Activated naive CD4-positive, alpha-beta T cell treated with anti-CD3 and anti-CD28 coated beads, Interleukin-2, amount 50 U/mL, for 72 hours (primary cell): ENCODE data around the gene CPLX3. TPM values are rescaled to one million over a fixed set of nuclear protein-coding genes. Genes with fewer than 3 reads are reported as not detected.

ENCODE experiments used
- ATAC-seq, 2 donors: fragments of 150-1000 bp; cut with Tn5 transposase; 2 replicates each; pipeline ENCODE4 v1.10.0; 2021; ENCODE audit warnings: mild to moderate bottlenecking in 2 of 2, moderate library complexity in 2 of 2
- DNase-seq, 2 donors: peaks; one replicate each; pipeline ENCODE4 v3.0.0; 2021 to 2022; ENCODE audit warnings: low spot score in 2 of 2
- H3K27ac Mint-ChIP-seq, 2 donors: one replicate each; pipeline ENCODE4 v1.8.0; 2022; ENCODE audit warnings: mild to moderate bottlenecking in 2 of 2, mixed read lengths in 2 of 2
- H3K36me3 Mint-ChIP-seq, 2 donors: one replicate each; pipeline ENCODE4 v1.8.0; 2022; ENCODE audit warnings: mixed read lengths in 2 of 2
- H3K9me3 Mint-ChIP-seq, 2 donors: one replicate each; pipeline ENCODE4 v1.8.0; 2022; ENCODE audit warnings: mixed read lengths in 2 of 2
- total RNA-seq, 2 donors: library from RNA; stranded (reverse); gene quantifications; one replicate each; pipeline ENCODE4 v1.2.3, GENCODE V29; 2022

CPLX3 gene
- total RNA-seq, 2 donors from 2014 or later: 0.25 TPM; not detected in 1

DNA sequence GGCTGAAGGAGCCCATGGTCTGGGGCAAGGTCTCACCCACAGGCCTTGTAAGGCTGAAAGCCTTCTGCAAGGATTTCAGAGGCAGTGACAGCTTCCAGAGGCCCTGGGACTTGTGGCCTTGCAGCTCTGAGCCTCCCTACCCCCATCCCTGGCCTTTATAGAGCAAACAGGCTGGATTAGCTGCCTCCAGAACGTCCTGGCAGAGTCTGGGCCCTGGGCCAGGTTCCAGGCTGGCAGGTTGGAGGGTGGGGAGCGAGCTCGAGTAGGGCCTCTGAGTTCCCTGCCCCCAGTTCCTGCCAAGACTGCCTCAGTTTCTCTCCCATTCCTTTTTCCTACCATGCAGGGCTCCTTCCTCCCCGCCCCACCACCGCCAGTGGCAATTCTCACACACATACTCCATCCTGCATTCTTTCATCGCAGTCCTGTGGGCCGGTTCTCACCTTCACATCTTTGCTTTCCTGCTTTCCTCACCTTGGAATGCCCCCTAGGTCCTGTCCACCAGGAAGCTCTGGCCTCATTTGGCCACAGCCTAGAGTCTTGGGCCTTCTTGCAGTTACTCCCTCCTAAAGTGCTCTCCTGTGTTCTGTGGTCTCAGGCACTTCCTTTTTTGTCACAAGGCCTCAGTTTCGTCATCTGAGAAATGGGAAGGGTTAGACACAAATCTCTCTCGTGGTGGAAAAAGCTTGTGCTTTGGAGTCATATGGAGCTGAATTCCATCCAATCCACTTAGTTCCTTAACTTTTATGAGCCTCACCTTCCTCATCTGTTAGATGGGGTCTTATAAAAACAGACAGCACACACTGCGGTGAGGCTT lies 11.1 kb upstream of the CPLX3 start:
- no peak for ATAC-seq
- no peaks in the 10 kb centered on the region for H3K9me3 Mint-ChIP-seq

DNA sequence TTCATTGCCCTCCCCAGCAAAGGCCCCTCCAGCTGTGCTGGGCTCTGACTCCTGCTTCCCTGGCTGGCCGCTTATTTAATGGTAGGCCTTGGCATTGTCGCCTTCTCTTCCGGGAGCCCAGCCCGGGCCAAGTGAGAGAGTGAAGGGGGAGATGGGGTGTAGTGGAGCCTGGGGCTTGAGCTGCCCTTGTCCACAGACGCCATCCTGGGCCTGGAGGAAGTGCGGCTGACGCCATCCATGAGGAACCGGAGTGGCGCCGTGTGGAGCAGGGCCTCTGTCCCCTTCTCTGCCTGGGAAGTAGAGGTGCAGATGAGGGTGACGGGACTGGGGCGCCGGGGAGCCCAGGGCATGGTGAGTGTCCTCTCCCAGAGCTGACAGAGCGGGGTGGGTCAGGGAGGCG lies 10.5 kb upstream of the CPLX3 start:
- ATAC-seq (no peak), DNase-seq (no peak)
- H3K36me3 Mint-ChIP-seq: no peaks in the 10 kb centered on the region
- no peaks in the 10 kb centered on the region for H3K9me3 Mint-ChIP-seq
- H3K27ac Mint-ChIP-seq: peak overlapping the region in 1 of 2 donors; percentile 17

More for the DNA sequence above, 11.1 kb upstream of the CPLX3 start:
- DNase-seq: no peak
- Mint-ChIP-seq H3K36me3 (no peaks in the 10 kb centered on the region), H3K27ac (peak overlapping the region; percentile 17 to 65)

- Mint-ChIP-seq H3K36me3 (no peaks in the 10 kb centered on the region), H3K9me3 (no peaks in the 10 kb centered on the region)
These were observed 9.6 kb upstream of the CPLX3 start for GRCh38 chr15:74816624-74817369.

GRCh38 chr15:74817370-74817737 lies 9.1 kb upstream of the CPLX3 start:
- ATAC-seq (no peak), DNase-seq (no peak)
- Mint-ChIP-seq H3K36me3 (no peaks in the 10 kb centered on the region), H3K9me3 (no peaks in the 10 kb centered on the region), H3K27ac (peak overlapping the region in 1 of 2 donors; percentile 84)

More at GRCh38 chr15:74816624-74817369, 9.6 kb upstream of the CPLX3 start:
- ATAC-seq (no peak), DNase-seq (no peak)
- peak overlapping the region in 1 of 2 donors; percentile 84 for H3K27ac Mint-ChIP-seq

DNA sequence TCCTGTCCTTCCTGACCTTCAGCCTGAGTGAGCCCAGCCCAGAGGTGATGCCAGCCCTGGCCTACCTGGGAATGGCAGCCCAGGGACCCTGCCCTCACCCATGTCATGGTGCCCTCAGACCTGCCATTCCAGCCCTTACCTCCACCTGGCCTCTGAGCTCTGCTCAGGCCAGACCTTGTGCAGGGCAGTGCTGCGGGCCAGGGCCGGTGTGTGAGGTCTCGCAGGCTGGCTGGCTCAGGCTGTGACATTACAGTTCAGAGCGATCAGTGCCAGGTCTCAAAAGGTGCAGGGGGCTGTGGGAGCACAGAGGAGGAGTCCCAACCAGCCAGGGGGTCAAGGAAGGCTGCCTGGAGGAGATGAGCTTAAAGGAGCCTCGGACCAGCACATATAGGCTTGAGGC lies 6.4 kb upstream of the CPLX3 start:
- no peak for ATAC-seq
- H3K27ac Mint-ChIP-seq: no peak overlapping the region

GRCh38 chr15:74821091-74821789 lies 5.2 kb upstream of the CPLX3 start:
- H3K27ac Mint-ChIP-seq: no peak overlapping the region
- DNase-seq: no peak
- no peak for ATAC-seq
- no peaks in the 10 kb centered on the region for H3K36me3 Mint-ChIP-seq
- no peaks in the 10 kb centered on the region for H3K9me3 Mint-ChIP-seq

More for the DNA sequence above, 6.4 kb upstream of the CPLX3 start:
- H3K9me3 Mint-ChIP-seq: no peaks in the 10 kb centered on the region
- DNase-seq: no peak
- H3K36me3 Mint-ChIP-seq: no peaks in the 10 kb centered on the region

GRCh38 chr15:74821790-74822158 lies 4.7 kb upstream of the CPLX3 start:
- Mint-ChIP-seq H3K36me3 (no peaks in the 10 kb centered on the region), H3K27ac (no peak overlapping the region), H3K9me3 (no peaks in the 10 kb centered on the region)
- DNase-seq (no peak), ATAC-seq (no peak)

DNA sequence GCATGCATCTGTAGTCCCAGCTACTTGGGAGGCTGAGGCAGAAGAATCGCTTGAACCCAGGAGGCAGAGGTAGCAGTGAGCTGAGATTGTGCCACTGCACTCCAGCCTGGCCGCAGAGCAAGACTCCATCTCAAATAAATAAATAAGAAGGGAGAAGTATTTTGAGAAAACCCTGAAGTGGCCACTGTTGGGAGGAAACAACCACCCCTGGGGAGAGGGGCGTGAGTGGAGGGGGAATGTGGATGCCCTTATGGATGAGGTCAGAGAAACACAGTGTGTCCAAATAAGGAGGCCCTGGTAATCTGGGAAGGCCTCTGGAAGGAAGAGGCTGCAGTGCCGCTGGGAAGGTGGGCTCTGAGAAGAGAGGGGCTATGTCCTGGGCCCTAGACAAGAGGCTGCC lies 4.2 kb upstream of the CPLX3 start:
- no peak overlapping the region for H3K27ac Mint-ChIP-seq
- H3K9me3 Mint-ChIP-seq: no peaks in the 10 kb centered on the region
- H3K36me3 Mint-ChIP-seq: no peaks in the 10 kb centered on the region
- ATAC-seq (no peak), DNase-seq (no peak)

GRCh38 chr15:74823324-74823723 lies 3.1 kb upstream of the CPLX3 start:
- no peaks in the 10 kb centered on the region for H3K36me3 Mint-ChIP-seq

GRCh38 chr15:74824976-74825375 lies 1.5 kb upstream of the CPLX3 start:
- no peaks in the 10 kb centered on the region for H3K9me3 Mint-ChIP-seq
- ATAC-seq (no peak), DNase-seq (no peak)
- H3K27ac Mint-ChIP-seq: no peak overlapping the region
- H3K36me3 Mint-ChIP-seq: no peaks in the 10 kb centered on the region

More at GRCh38 chr15:74823324-74823723, 3.1 kb upstream of the CPLX3 start:
- ATAC-seq (no peak), DNase-seq (no peak)
- no peaks in the 10 kb centered on the region for H3K9me3 Mint-ChIP-seq
- H3K27ac Mint-ChIP-seq: no peak overlapping the region

DNA sequence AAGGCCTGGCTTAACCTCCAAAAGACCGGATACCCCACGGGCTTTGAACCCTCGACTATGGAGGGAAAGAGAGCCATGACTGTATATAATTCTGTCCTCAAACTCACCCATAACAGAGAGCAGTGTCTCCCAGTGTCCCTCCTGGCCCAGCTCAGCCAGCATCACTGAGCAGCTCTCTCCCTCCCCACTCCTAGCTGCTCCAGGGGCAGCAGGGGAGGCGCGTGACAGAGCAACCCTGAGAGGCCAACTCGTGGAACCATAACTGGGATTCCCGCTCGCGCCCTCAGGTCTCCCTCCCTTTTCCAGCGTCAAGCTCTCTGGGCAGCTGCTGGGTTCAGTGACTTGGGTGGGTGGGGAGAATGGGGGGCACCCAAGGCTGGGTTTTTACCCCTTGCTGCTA lies 561 bp upstream of the CPLX3 start:
- H3K27ac Mint-ChIP-seq: no peak overlapping the region

GRCh38 chr15:74826921-74827320 lies 494 bp downstream of the CPLX3 start:
- no peak for ATAC-seq
- DNase-seq: no peak
- H3K27ac Mint-ChIP-seq: no peak overlapping the region
- H3K9me3 Mint-ChIP-seq: no peaks in the 10 kb centered on the region
- H3K36me3 Mint-ChIP-seq: no peaks in the 10 kb centered on the region

More for the DNA sequence above, 561 bp upstream of the CPLX3 start:
- DNase-seq: no peak
- ATAC-seq: no peak
- H3K36me3 Mint-ChIP-seq: no peaks in the 10 kb centered on the region
- H3K9me3 Mint-ChIP-seq: no peaks in the 10 kb centered on the region

DNA sequence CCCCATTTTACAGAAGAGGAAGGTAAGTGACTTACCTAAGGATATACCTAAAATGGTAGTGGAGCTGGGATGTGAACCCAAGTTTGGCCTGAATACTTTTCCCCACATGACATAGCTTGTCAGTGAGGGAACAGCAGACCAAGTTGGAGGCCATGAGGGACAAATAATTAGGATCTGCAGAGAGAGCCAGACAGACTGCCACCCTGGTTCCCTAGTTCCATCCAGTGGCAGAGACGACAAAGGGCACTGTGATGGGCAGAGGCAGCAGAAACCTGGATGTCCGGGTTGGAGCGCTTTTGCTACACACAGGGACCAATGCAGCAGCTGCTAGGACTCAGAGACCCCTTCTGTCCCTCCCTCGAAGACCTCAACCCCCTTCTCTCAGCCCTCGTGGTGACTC lies 1.2 kb downstream of the CPLX3 start:
- Mint-ChIP-seq H3K27ac (no peak overlapping the region), H3K36me3 (no peaks in the 10 kb centered on the region), H3K9me3 (no peaks in the 10 kb centered on the region)
- DNase-seq (no peak), ATAC-seq (no peak)

DNA sequence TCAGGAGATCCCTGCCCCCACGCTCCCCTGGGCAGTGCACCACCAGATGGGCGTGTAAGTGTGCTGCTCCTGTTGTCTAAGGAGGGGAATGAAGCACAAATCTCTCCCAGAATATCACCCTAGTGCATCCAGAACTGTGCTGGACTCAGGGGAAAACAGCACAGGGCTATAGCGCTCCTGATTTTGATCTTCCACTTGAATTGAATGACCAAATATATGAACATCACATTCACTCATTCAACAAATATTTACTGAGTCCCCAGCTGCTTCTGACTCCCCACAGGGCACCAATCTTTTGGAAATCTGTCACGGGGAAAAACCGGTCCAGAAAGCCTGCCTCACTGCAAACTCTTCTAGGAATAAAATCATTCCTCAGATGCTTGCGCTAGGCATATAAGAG lies 2.4 kb downstream of the CPLX3 start:
- no peak overlapping the region for H3K27ac Mint-ChIP-seq
- H3K9me3 Mint-ChIP-seq: no peaks in the 10 kb centered on the region
- ATAC-seq (no peak), DNase-seq (no peak)
- H3K36me3 Mint-ChIP-seq: no peaks in the 10 kb centered on the region

GRCh38 chr15:74829486-74829885 lies 3.1 kb downstream of the CPLX3 start:
- peak; percentile 88 to 93 for ATAC-seq
- Mint-ChIP-seq H3K36me3 (no peaks in the 10 kb centered on the region), H3K9me3 (no peaks in the 10 kb centered on the region), H3K27ac (no peak overlapping the region)
- DNase-seq: no peak

GRCh38 chr15:74829991-74830390 lies 3.6 kb downstream of the CPLX3 start:
- Mint-ChIP-seq H3K36me3 (peaks cover 0 to 2% of the 10 kb centered on the region in 2 donors), H3K27ac (no peak overlapping the region), H3K9me3 (no peaks in the 10 kb centered on the region)
- ATAC-seq (no peak), DNase-seq (no peak)

GRCh38 chr15:74830868-74831267 lies 4.4 kb downstream of the CPLX3 start:
- H3K27ac Mint-ChIP-seq: peak overlapping the region in 1 of 2 donors; percentile 49
- ATAC-seq (no peak), DNase-seq (no peak)
- H3K36me3 Mint-ChIP-seq: peaks cover 0 to 5% of the 10 kb centered on the region in 2 donors
- no peaks in the 10 kb centered on the region for H3K9me3 Mint-ChIP-seq
